Measurements from ENCODE around the gene AMBRA1. TPM values are rescaled to one million over a fixed set of nuclear protein-coding genes. Genes with fewer than 3 reads are reported as not detected.

Gene AMBRA1
- total RNA-seq, 1 experiment from 2014 or later: 28.6 TPM

GRCh38 chr11:46570790-46571398 is 22.9 kb downstream of the AMBRA1 start:
- DNase-seq (ENCODE audit: low read depth): no peak

- DNase-seq (ENCODE audit: low read depth): no peak
These were observed 28.5 kb downstream of the AMBRA1 start for GRCh38 chr11:46565232-46565840.

GRCh38 chr11:46564459-46564858 is 29.4 kb downstream of the AMBRA1 start:
- DNase-seq (ENCODE audit: low read depth): peak; percentile 67

- no peak for DNase-seq (ENCODE audit: low read depth)
These were observed 31.3 kb downstream of the AMBRA1 start for GRCh38 chr11:46562527-46562926.

DNA sequence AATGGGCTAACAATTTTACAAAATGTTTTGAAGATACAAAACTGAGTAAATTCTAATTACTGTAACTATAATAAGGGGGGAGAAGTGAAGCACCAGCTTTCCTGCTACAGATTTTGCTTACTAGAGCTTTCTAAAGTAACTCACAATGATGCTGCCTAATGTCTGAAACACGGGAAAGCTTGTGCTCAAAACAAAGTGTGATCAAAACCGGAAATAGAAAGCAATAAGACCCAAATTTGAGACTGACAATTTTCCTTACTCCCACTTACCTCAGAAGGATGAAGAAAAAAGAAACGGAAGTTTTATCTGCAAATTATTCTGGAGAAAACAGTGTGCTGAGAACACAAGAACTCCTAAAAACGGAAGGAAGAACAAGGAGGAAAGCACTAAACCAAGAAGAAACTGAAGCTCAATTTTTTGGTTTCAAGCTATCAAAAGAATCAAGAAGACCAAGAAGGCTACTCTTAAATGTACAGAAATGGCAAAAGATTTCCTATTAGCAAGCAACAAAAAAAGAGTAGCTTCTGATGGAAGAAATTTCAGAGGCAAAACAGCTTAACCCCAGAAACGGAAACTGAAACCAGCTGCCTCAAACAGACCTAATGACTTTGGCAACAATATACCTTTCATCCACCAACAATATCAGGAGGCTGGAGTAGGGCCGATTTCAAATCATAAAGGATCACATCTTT is 33.4 kb downstream of the AMBRA1 start:
- peak; percentile 66 for DNase-seq (ENCODE audit: low read depth)

DNA sequence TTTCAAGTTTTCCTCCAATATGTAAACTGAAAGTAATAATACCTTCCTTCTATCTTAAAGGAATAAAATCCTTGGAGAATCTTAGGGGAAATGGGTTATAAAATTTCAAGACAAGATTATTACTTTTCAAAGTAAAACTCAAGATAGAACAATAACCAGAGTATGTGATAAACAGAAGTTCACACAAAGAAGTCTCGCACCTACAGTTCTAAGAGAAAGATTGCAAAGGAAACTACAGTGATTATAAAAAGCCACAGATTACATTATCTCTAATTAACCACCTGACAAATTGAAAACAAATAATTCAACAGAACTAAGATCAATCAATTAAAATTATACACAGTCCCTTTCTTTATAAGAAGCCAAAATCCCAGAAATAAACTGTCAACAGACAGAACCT is 34.0 kb downstream of the AMBRA1 start:
- no peak for DNase-seq (ENCODE audit: low read depth)

GRCh38 chr11:46557684-46558151 is 36.1 kb downstream of the AMBRA1 start:
- DNase-seq (ENCODE audit: low read depth): peak; percentile 89

DNA sequence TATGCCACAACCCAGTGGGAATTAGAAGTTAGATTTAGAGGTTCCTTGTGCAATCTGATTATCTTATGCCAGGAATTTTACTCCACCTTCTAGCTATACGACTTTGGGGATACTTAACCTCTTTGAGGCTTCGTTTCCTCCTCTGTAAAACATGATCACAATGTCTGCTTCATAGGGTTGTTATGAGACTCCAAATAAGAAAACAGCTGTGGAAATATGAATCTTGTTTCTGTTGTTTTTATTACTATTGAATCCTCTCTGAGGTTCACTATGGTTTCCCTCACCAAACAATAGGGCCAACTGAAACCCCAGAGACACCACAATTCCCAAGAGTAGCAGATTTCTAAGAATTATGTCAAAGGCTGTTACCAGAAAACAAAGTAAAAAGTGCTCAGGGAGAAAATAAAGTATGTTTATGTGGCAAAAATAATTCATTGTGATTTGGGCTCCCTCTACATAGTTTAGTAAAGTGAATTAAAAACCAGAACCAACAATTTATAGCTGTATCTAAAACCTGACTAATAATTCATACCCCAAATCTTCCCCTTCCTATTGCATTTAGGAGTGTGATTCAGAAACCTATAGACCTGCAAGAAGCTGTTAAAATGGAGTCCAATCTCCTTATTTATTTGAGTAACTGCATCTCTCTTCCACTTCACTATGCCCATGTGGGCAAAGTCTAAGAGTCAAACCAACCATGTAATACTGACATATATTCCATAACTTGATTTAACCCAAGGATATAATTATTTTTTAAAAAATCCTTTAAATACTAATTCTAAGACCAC is 38.4 kb downstream of the AMBRA1 start:
- peak; percentile 27 for DNase-seq (ENCODE audit: low read depth)

- DNase-seq (ENCODE audit: low read depth): peak; percentile 90
These were observed 39.3 kb downstream of the AMBRA1 start for GRCh38 chr11:46554213-46555147.

DNA sequence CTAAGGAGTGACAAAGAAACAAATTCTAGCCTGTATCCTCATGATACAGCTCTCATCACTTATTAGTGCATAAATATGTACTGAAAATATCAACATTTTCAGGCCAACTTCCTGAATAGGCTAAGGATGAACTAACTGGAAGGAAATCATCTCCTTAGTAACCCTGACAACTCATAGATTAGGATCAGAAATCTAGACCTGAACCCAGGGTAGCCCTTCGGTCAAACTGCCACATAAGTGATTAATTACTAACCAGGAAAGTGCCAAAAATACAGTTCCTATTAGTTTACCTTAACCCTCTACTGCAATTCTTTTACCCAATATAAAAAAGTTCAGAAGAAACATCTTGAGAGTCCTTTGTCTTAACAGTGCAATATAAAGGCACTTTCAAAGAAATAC is 40.0 kb downstream of the AMBRA1 start:
- peak; percentile 84 for DNase-seq (ENCODE audit: low read depth)

DNA sequence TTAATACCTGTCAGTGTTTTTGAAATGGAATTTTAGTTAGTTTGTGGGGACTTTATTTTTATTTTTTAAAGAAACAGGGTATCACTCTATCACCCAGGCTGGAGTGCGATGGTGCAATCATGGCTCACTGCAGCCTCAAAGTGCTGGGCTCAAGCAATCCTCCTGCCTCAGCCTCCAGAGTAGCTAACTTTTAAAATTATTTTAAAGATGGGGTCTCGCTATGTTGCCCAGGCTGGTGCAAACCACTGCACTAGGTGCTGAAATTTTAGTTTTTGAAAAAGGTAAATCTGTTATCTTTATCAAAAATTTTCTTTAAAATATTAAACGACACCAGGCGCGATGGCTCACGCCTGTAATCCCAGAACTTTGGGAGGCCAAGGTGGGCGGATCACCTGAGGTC is 42.6 kb downstream of the AMBRA1 start:
- no peak for DNase-seq (ENCODE audit: low read depth)

- no peak for DNase-seq (ENCODE audit: low read depth)
These were observed 46.2 kb downstream of the AMBRA1 start for GRCh38 chr11:46547579-46547978.

- no peak for DNase-seq (ENCODE audit: low read depth)
These were observed 50.3 kb downstream of the AMBRA1 start for GRCh38 chr11:46543564-46543963.

GRCh38 chr11:46541593-46542371 is 52.0 kb downstream of the AMBRA1 start:
- DNase-seq (ENCODE audit: low read depth): peak; percentile 17

- no peak for DNase-seq (ENCODE audit: low read depth)
These were observed 53.0 kb downstream of the AMBRA1 start for GRCh38 chr11:46540807-46541206.

DNA sequence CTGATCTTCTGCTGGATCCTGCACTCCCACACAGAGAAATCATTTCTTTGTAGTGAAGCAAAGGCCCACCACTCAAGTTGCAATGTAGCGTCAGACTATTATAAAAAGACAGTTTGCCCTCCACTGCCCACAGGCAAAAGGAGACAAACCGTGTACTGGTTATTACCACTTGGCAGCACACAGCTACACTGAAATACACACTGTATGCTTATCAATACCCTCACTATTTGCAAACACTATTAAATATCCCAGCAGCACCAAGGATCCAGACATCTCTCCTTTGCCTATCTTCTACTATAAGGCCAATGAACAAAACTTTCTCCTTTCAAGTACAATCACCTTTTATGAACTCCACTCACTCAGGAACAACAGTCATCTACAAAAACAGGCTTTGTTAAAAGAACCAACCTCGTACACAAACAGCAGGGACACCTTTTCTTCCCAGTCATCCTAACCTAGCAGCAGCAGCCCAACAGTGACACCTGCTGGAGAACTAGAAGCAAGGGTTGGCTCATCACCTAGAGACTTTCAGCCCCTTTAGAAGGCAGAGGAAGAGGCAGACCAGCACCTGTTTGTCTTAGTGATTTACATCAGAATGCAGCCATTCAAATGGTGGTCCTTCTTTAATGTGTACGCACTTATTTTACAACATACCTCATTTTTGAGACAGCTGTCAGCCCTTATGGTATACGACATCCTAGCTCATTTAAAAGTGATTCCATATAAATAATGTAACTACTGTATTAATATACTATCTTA is 56.1 kb downstream of the AMBRA1 start:
- DNase-seq (ENCODE audit: low read depth): peak; percentile 88

DNA sequence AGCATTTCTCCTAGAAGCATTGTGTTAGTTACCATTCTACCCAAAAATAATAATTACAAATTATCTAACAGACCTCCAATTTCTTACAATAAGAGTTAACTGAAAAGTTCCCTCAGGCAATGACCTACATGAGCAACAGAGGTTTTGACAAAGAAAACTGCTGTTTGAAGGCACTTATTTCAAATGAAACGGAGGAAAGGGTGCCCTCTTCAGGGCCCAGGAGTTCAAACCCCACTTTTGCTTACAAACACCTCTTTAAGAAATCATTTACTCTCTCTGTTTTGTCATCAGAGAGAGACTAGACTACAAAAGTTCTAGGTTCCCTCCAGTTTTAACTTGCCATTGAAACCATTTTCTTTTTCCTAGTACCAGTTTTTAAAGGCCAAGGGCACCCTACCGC is 56.7 kb downstream of the AMBRA1 start:
- peak; percentile 22 for DNase-seq (ENCODE audit: low read depth)

- no peak for DNase-seq (ENCODE audit: low read depth)
These were observed 58.1 kb downstream of the AMBRA1 start for GRCh38 chr11:46535688-46536087.

- no peak for DNase-seq (ENCODE audit: low read depth)
These were observed 59.1 kb downstream of the AMBRA1 start for GRCh38 chr11:46534711-46535110.
